Measurements from ENCODE around the gene POMT1.

Gene POMT1

GRCh38 chr9:131459056-131459455, 43.7 kb upstream of the POMT1 start:
- no peak overlapping the region for H3K4me2 ChIP-seq (ENCODE audit: low read depth, low read length)
- H3F3A ChIP-seq (ENCODE audit: insufficient read depth, low read length): no peaks in the 10 kb centered on the region
- DNase-seq: no peak
- no peaks in the 10 kb centered on the region for H3K27me3 ChIP-seq (replicated peaks; ENCODE audit: insufficient read depth, low read length)
- H3K9ac ChIP-seq (ENCODE audit: low read length): no peak overlapping the region
- peaks cover 89% of the 10 kb centered on the region for H3K79me2 ChIP-seq (ENCODE audit: low read length)
- TF ChIP-seq EZH2phosphoT487 (IDR thresholded peaks at IDR 0.05; ENCODE audit: low read length): no peak
- TF ChIP-seq EZH2 (optimal IDR thresholded peaks at IDR 0.05; ENCODE audit: low read depth, low read length): no peak
- no peak for TF ChIP-seq CTCF (IDR thresholded peaks at IDR 0.05; ENCODE audit: low read length)
- H3K4me1 ChIP-seq (ENCODE audit: low read length): no peaks in the 10 kb centered on the region
- H3K4me3 ChIP-seq (ENCODE audit: low read length): no peak overlapping the region
- no peak overlapping the region for H3K27ac ChIP-seq (ENCODE audit: low read length)
- H3K9me2 ChIP-seq (replicated peaks; ENCODE audit: insufficient read depth, low read length): no peaks in the 10 kb centered on the region
- H3K36me3 ChIP-seq (replicated peaks; ENCODE audit: insufficient read depth, low read length): peaks cover 25% of the 10 kb centered on the region
- peaks cover 3% of the 10 kb centered on the region for H4K20me1 ChIP-seq (ENCODE audit: insufficient read depth, low read length)
- H2AFZ ChIP-seq (ENCODE audit: low read length): no peak overlapping the region
- no peaks in the 10 kb centered on the region for H3K9me3 ChIP-seq (replicated peaks; ENCODE audit: insufficient read depth, low read length)

DNA sequence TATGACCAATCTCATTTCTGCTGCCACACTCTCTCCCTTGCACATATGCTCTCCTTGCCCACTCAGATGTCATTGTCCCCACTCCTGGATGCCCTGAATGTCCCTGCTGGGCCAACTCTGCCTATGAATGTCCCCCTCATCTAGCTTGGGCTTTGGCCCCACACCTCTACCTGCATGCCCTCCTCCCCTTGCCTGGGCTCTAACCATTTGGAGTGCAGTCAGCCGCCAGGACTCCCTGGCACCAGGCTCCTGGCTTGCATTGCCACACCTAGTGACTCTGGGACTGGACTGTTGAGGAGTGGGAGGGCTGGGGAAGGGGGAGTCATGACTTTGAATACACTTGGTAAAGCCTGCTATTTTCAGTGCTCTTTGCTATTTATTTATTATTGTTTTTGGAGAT, 41.6 kb upstream of the POMT1 start:
- Histone ChIP-seq H3K27ac (ENCODE audit: low read length) (no peak overlapping the region), H3K27me3 (replicated peaks; ENCODE audit: insufficient read depth, low read length) (no peaks in the 10 kb centered on the region), H3K4me2 (ENCODE audit: low read depth, low read length) (no peak overlapping the region), H4K20me1 (ENCODE audit: insufficient read depth, low read length) (no peaks in the 10 kb centered on the region), H3K4me1 (ENCODE audit: low read length) (no peaks in the 10 kb centered on the region), H3K9me2 (replicated peaks; ENCODE audit: insufficient read depth, low read length) (no peaks in the 10 kb centered on the region), H3K4me3 (ENCODE audit: low read length) (no peak overlapping the region), H3K36me3 (replicated peaks; ENCODE audit: insufficient read depth, low read length) (peaks cover 32% of the 10 kb centered on the region), H3K79me2 (ENCODE audit: low read length) (peaks cover 91% of the 10 kb centered on the region), H3K9me3 (replicated peaks; ENCODE audit: insufficient read depth, low read length) (no peaks in the 10 kb centered on the region), H2AFZ (ENCODE audit: low read length) (no peak overlapping the region), H3F3A (ENCODE audit: insufficient read depth, low read length) (no peaks in the 10 kb centered on the region), H3K9ac (ENCODE audit: low read length) (no peak overlapping the region)
- no peak for DNase-seq
- TF ChIP-seq EZH2 (optimal IDR thresholded peaks at IDR 0.05; ENCODE audit: low read depth, low read length) (no peak), CTCF (IDR thresholded peaks at IDR 0.05; ENCODE audit: low read length) (no peak), EZH2phosphoT487 (IDR thresholded peaks at IDR 0.05; ENCODE audit: low read length) (no peak)

DNA sequence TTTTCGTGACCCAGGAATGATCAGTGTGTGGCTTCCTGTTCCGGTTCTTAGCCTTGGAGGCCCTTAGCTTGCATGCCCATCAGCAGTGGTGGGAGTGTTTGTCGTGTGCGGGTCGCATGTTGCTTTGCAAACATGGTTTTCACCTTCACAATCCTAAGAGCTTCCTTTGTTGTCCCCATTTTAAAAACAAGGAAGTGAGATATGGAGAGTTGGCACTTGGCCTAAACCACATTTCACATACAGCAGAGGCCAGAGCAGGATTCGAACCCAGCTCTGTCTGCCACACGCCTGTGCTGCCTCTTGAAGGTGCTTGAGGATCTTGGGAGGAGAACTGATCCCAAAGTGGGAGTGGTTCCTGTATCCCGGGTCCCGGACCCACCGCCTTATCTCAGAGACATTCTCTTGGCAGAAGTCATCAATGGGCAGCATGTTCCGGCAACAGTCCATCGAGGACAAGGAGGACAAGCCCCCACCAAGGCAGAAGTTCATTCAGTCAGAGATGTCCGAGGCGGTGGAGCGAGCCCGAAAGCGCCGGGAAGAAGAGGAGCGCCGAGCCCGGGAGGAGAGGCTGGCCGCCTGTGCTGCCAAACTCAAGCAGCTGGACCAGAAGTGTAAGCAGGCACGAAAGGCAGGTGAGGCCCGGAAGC, 38.2 kb upstream of the POMT1 start:
- H2AFZ ChIP-seq (ENCODE audit: low read length): no peak overlapping the region
- no peak overlapping the region for H3K4me2 ChIP-seq (ENCODE audit: low read depth, low read length)
- TF ChIP-seq EZH2 (optimal IDR thresholded peaks at IDR 0.05; ENCODE audit: low read depth, low read length) (no peak), EZH2phosphoT487 (IDR thresholded peaks at IDR 0.05; ENCODE audit: low read length) (no peak), CTCF (IDR thresholded peaks at IDR 0.05; ENCODE audit: low read length) (no peak)
- no peaks in the 10 kb centered on the region for H3K9me3 ChIP-seq (replicated peaks; ENCODE audit: insufficient read depth, low read length)
- H4K20me1 ChIP-seq (ENCODE audit: insufficient read depth, low read length): peaks cover 5% of the 10 kb centered on the region; the same call in 1 of the 2 replicates
- H3F3A ChIP-seq (ENCODE audit: insufficient read depth, low read length): no peaks in the 10 kb centered on the region
- H3K9me2 ChIP-seq (replicated peaks; ENCODE audit: insufficient read depth, low read length): no peaks in the 10 kb centered on the region
- H3K79me2 ChIP-seq (ENCODE audit: low read length): peaks cover 87% of the 10 kb centered on the region
- H3K27me3 ChIP-seq (replicated peaks; ENCODE audit: insufficient read depth, low read length): no peaks in the 10 kb centered on the region
- H3K4me1 ChIP-seq (ENCODE audit: low read length): no peaks in the 10 kb centered on the region
- peaks cover 29% of the 10 kb centered on the region for H3K36me3 ChIP-seq (replicated peaks; ENCODE audit: insufficient read depth, low read length)
- no peak overlapping the region for H3K4me3 ChIP-seq (ENCODE audit: low read length)
- H3K9ac ChIP-seq (ENCODE audit: low read length): no peak overlapping the region
- H3K27ac ChIP-seq (ENCODE audit: low read length): no peak overlapping the region
- DNase-seq: no peak
